Gastrocnemius medialis (tissue), 4 donors: Measurements from ENCODE around the gene SDF2. TPM values are rescaled to one million over a fixed set of nuclear protein-coding genes. Genes with fewer than 3 reads are reported as not detected.

ENCODE experiments used
- ATAC-seq, 2 donors: fragments of 150-250 bp; one replicate each; pipeline ENCODE4 v1.9.1; 2016
- DNase-seq, 2 donors: peaks; one replicate each; pipeline ENCODE4 v3.0.0-alpha.2; 2019
- H3K27ac ChIP-seq, 4 donors: fragments of 200-600 bp; sonication (generic); 1 replicate in 1 of 4; 2 replicates in 3 of 4; pipeline ENCODE4 v1.5.1; 2016 to 2018; ENCODE audit warnings: mild to moderate bottlenecking in 2 of 4, moderate library complexity in 1 of 4
- H3K27me3 ChIP-seq, 3 donors: fragments of 200-600 bp; sonication (generic) in 2 of 3; 1 replicate in 1 of 3; 2 replicates in 2 of 3; pipeline versions ENCODE4 v1.5.1 to v1.6.0; 2016 to 2019; ENCODE audit warnings: mild to moderate bottlenecking in 1 of 3, moderate library complexity in 1 of 3
- H3K36me3 ChIP-seq, 2 donors: fragments of 200-600 bp; sonication (generic) in 1 of 2; one replicate each; pipeline ENCODE4 v1.5.1; 2017 to 2018
- H3K4me1 ChIP-seq, 2 donors: fragments of 200-600 bp; sonication (generic) in 1 of 2; one replicate each; pipeline ENCODE4 v1.5.1; 2016 to 2017; ENCODE audit warnings: mild to moderate bottlenecking in 2 of 2
- H3K4me3 ChIP-seq, 4 donors: fragments of 200-600 bp; sonication (generic) in 3 of 4; 1 replicate in 1 of 4; 2 replicates in 3 of 4; pipeline ENCODE4 v1.5.1; 2016 to 2019; ENCODE audit warnings: mild to moderate bottlenecking in 2 of 4
- H3K9me3 ChIP-seq, 3 donors: fragments of 200-600 bp; sonication (generic) in 2 of 3; 1 replicate in 1 of 3; 2 replicates in 2 of 3; pipeline ENCODE4 v1.5.1; 2016 to 2019
- CTCF ChIP-seq, 5 experiments: fragments of 450-650 bp in 3 of 5; fragments of 200-600 bp in 2 of 5; sonication (generic) in 2 of 5; IDR thresholded peaks in 4 of 5; conservative IDR thresholded peaks in 1 of 5; 1 replicate in 4 of 5; 2 replicates in 1 of 5; pipeline ENCODE4 v1.5.1; 2016 to 2019; ENCODE audit warnings: antibody characterized with exemption in 5 of 5, mild to moderate bottlenecking in 3 of 5, moderate library complexity in 3 of 5
- POLR2A ChIP-seq, 2 donors: fragments of 450-650 bp; IDR thresholded peaks; one replicate each; pipeline ENCODE4 v1.6.1; 2017; ENCODE audit warnings: antibody characterized with exemption in 2 of 2, mild to moderate bottlenecking in 2 of 2, moderate library complexity in 2 of 2
- in situ Hi-C, 4 donors: fragments of 200-750 bp; cut with MboI; loops; one replicate each; pipeline versions ENCODE4 v1.15.0 to v1.8.0; 2017; ENCODE audit warnings: low sequenced_read_pairs in 4 of 4
- intact Hi-C: fragments of 100-400 bp; cut with DNase I; formaldehyde crosslinking; loops from one replicate; pipeline ENCODE4 v1.15.1; 2023; ENCODE audit warnings: low total_unique reads
- total RNA-seq, 4 donors: library from RNA; depleted of rRNA; stranded (reverse); fragments of >200 nt; gene quantifications; one replicate each; pipeline versions ENCODE4 v1.1.0 to v1.2.3, GENCODE V29; 2016

SDF2 gene
- total RNA-seq, 4 donors from 2014 or later, result 23.6 to 36.4 (median 28.4) TPM

GRCh38 chr17:28706471-28707338 is 45.0 kb upstream of the SDF2 start:
- intact Hi-C loops, result no loop called here
- Histone ChIP-seq H3K9me3 (no peaks in the 10 kb centered on the region), H3K27ac (no peak overlapping the region), H3K36me3 (peaks cover 0 to 32% of the 10 kb centered on the region in 2 donors), H3K4me1 (peaks cover 0 to 3% of the 10 kb centered on the region in 2 donors), H3K27me3 (no peaks in the 10 kb centered on the region), H3K4me3 (no peak overlapping the region)
- DNase-seq (no peak), ATAC-seq (no peak)
- in situ Hi-C loops, result no loop called here
- TF ChIP-seq POLR2A (IDR thresholded peaks at IDR 0.05) (no peak), CTCF (IDR thresholded peaks at IDR 0.05 in 4 of 5, conservative IDR thresholded peaks at IDR 0.05 in 1 of 5) (no peak)

GRCh38 chr17:28705728-28706334 is 44.1 kb upstream of the SDF2 start:
- ATAC-seq, result no peak
- intact Hi-C loops (no loop called here), in situ Hi-C loops (no loop called here)
- no peaks in the 10 kb centered on the region for H3K4me1 ChIP-seq
- no peaks in the 10 kb centered on the region for H3K9me3 ChIP-seq
- no peak for DNase-seq
- H3K36me3 ChIP-seq, result peaks cover 0 to 41% of the 10 kb centered on the region in 2 donors
- no peak overlapping the region for H3K4me3 ChIP-seq
- TF ChIP-seq POLR2A (IDR thresholded peaks at IDR 0.05) (no peak), CTCF (IDR thresholded peaks at IDR 0.05 in 4 of 5, conservative IDR thresholded peaks at IDR 0.05 in 1 of 5) (no peak)
- H3K27me3 ChIP-seq, result no peaks in the 10 kb centered on the region
- no peak overlapping the region for H3K27ac ChIP-seq

- H3K4me3 ChIP-seq, result no peak overlapping the region
- TF ChIP-seq POLR2A (IDR thresholded peaks at IDR 0.05) (no peak), CTCF (IDR thresholded peaks at IDR 0.05 in 4 of 5, conservative IDR thresholded peaks at IDR 0.05 in 1 of 5) (no peak)
- peaks cover 0 to 47% of the 10 kb centered on the region in 2 donors for H3K36me3 ChIP-seq
- no peaks in the 10 kb centered on the region for H3K4me1 ChIP-seq
- H3K27ac ChIP-seq, result no peak overlapping the region
- intact Hi-C loops (no loop called here), in situ Hi-C loops (no loop called here)
- H3K27me3 ChIP-seq, result no peaks in the 10 kb centered on the region
- H3K9me3 ChIP-seq, result no peaks in the 10 kb centered on the region
- DNase-seq, result no peak
- no peak for ATAC-seq
Observed at GRCh38 chr17:28705074-28705659, 43.5 kb upstream of the SDF2 start.

- in situ Hi-C loops, result no loop called here
Observed at GRCh38 chr17:28704219-28704858, 42.6 kb upstream of the SDF2 start.

More at GRCh38 chr17:28704219-28704858, 42.6 kb upstream of the SDF2 start:
- peaks cover 0 to 56% of the 10 kb centered on the region in 2 donors for H3K36me3 ChIP-seq
- no peak overlapping the region for H3K4me3 ChIP-seq
- H3K27me3 ChIP-seq, result no peaks in the 10 kb centered on the region
- intact Hi-C loops, result no loop called here
- ATAC-seq, result no peak
- TF ChIP-seq CTCF (IDR thresholded peaks at IDR 0.05 in 4 of 5, conservative IDR thresholded peaks at IDR 0.05 in 1 of 5) (no peak), POLR2A (IDR thresholded peaks at IDR 0.05) (no peak)
- H3K27ac ChIP-seq, result no peak overlapping the region
- no peak for DNase-seq
- no peaks in the 10 kb centered on the region for H3K4me1 ChIP-seq
- H3K9me3 ChIP-seq, result no peaks in the 10 kb centered on the region
